Measurements from ENCODE around the gene MRPL36. TPM values are rescaled to one million over a fixed set of nuclear protein-coding genes. Genes with fewer than 3 reads are reported as not detected.
A peak's percentile ranks its signal among the peaks of the same experiment; 100 is the strongest.

MRPL36 gene
- total and polyA plus RNA-seq, 4 donors = 21.4 to 55.6 (median 40.3) TPM

DNA sequence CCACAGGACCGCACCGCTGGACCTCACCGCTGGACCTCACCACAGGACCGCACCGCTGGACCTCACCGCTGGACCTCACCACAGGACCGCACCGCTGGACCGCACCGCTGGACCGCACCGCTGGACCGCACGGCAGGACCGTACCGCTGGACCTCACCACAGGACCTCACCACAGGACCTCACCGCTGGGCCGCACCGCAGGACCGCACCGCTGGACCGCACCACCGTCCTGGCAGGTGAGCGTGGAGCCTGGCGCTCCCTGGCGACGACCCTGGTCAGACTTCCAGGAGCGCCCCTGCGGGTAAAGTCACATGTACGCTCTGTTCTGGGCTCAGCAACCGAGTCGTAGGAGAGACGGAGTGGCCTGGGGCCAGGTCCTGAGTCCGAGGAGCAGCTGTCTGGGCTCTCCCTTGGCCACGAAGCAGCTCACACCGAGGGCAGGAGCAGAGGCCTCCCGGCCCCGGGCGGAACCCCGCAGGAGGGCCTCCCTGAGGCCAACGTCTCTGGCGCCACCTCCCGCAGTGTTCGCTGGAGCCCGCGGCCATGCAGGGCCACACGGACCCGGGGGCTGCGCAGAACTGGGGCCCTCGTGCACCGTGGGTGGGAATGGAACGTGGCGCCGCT, 30.5 kb downstream of the MRPL36 start:
- no peak overlapping the region for H3K4me3 ChIP-seq (ENCODE audit: low read depth, low read length)
- H3K9me3 ChIP-seq (ENCODE audit: control insufficient read depth, insufficient read depth, low read length) = no peaks in the 10 kb centered on the region
- no peak for DNase-seq (ENCODE audit: low read depth in 4 of 6, low spot score in 6 of 6)
- WGBS (ENCODE audit: insufficient coverage) = 96% methylated on average over 52 of the region's 54 CpGs
- no peak overlapping the region for H3K27ac ChIP-seq (ENCODE audit: low read depth, low read length)
- H3K36me3 ChIP-seq (ENCODE audit: control insufficient read depth, insufficient read depth, low read length) = no peaks in the 10 kb centered on the region
- H3K4me1 ChIP-seq (ENCODE audit: control insufficient read depth, insufficient read depth, low read length) = no peaks in the 10 kb centered on the region
- peaks cover 3% of the 10 kb centered on the region for H3K27me3 ChIP-seq (ENCODE audit: control insufficient read depth, insufficient read depth, low read length)

DNA sequence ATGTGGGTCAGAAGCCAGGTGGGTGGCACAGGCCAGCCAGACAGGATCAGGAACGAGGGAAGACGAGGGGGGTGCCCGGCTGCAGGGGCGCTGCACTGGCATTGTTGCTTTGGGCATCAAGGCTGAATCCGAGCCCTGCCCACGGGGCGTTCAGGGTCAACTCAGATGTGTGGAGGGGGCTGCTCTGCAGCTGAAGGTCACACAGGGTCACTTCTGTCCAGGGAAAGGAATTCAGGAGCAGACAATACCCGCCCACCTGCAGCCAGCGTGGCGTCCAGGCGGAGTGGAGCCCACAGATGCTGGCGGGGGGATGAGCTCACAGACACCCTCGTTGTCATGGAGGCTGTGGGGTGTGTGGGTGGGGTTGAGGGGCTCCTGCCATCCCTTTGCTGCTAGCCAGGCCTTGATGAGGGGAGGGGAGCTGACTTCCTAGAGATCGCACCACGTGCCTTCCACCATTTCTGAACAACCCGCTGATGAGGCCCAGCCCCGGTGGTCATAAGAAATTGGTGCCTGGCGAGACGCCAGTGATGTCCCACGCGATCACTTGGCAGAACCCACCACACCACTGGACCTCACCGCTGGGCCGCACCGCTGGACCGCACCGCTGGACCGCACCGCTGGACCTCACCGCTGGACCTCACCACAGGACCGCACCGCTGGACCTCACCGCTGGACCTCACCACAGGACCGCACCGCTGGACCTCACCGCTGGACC, 31.2 kb downstream of the MRPL36 start:
- H3K4me3 ChIP-seq (ENCODE audit: low read depth, low read length) = no peak overlapping the region
- DNase-seq (ENCODE audit: low read depth in 4 of 6, low spot score in 6 of 6) = no peak
- no peak overlapping the region for H3K27ac ChIP-seq (ENCODE audit: low read depth, low read length)
- WGBS (ENCODE audit: insufficient coverage) = 93% methylated on average over 34 of the region's 35 CpGs
- peaks cover 3% of the 10 kb centered on the region for H3K27me3 ChIP-seq (ENCODE audit: control insufficient read depth, insufficient read depth, low read length)
- no peaks in the 10 kb centered on the region for H3K36me3 ChIP-seq (ENCODE audit: control insufficient read depth, insufficient read depth, low read length)
- no peaks in the 10 kb centered on the region for H3K4me1 ChIP-seq (ENCODE audit: control insufficient read depth, insufficient read depth, low read length)
- no peaks in the 10 kb centered on the region for H3K9me3 ChIP-seq (ENCODE audit: control insufficient read depth, insufficient read depth, low read length)

DNA sequence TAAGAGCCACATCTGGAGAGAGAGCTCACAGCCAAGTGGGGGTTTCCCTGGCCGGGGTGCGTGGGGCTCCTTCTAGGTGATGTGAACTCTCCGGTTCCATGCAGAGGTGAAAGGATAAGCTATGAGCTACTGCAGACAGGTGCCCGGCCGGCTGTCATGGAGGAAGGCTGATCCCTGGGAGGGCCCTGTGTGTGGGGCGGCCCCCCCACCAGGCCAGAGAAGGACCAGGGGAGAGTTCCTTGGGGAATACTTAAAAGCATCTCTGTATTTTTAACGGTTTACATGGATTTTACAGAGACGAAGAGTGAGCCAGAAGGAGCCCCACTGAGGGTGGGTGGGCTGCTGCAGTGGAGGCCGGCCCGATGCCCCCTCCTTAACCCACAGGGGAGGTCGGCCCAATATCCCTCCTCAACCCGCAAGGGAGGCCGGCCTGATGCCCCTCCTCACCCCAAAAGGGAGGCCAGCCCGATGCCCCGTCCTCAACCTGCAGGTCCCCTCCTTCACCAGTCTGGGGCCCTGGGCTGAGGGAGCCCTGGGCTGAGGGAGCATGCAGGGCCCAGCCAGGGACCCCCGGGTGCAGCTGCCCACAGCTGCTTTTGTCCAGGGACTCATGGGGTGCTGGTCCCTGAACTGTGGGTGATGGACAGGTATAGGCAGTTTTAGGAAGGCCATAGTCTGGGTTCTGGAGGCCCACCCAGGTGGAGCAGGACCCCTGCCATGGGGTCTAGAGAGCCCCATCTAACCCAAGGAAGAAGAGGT, 31.9 kb downstream of the MRPL36 start:
- 86% methylated on average over 10 of the region's 16 CpGs for WGBS (ENCODE audit: insufficient coverage)
- no peak for DNase-seq (ENCODE audit: low read depth in 4 of 6, low spot score in 6 of 6)
- Histone ChIP-seq H3K36me3 (ENCODE audit: control insufficient read depth, insufficient read depth, low read length) (no peaks in the 10 kb centered on the region), H3K4me3 (ENCODE audit: low read depth, low read length) (no peak overlapping the region), H3K27me3 (ENCODE audit: control insufficient read depth, insufficient read depth, low read length) (peaks cover 3% of the 10 kb centered on the region), H3K9me3 (ENCODE audit: control insufficient read depth, insufficient read depth, low read length) (no peaks in the 10 kb centered on the region), H3K27ac (ENCODE audit: low read depth, low read length) (no peak overlapping the region), H3K4me1 (ENCODE audit: control insufficient read depth, insufficient read depth, low read length) (no peaks in the 10 kb centered on the region)

DNA sequence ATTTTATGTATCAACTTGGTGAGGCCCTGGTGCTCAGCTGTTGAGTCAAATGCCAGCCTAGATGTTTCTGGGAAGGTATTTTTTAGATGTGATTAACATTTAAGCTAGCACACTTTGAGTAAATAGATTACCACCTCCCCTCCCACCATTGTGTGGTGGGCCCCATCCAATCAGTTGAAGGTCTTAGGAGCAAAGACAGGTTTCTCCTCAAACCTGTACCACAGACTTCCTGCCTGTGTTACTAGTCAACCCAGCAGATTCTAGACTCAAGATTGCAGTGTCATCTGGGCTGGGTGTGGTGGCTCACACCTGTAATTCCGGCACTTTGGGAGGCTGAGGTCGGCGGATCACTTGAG, 33.8 kb downstream of the MRPL36 start:
- DNase-seq (ENCODE audit: low read depth in 4 of 6, low spot score in 6 of 6) = no peak
- no peaks in the 10 kb centered on the region for H3K9me3 ChIP-seq (ENCODE audit: control insufficient read depth, insufficient read depth, low read length)
- H3K4me1 ChIP-seq (ENCODE audit: control insufficient read depth, insufficient read depth, low read length) = no peaks in the 10 kb centered on the region
- peaks cover 3% of the 10 kb centered on the region for H3K27me3 ChIP-seq (ENCODE audit: control insufficient read depth, insufficient read depth, low read length)
- H3K4me3 ChIP-seq (ENCODE audit: low read depth, low read length) = no peak overlapping the region
- H3K36me3 ChIP-seq (ENCODE audit: control insufficient read depth, insufficient read depth, low read length) = no peaks in the 10 kb centered on the region
- WGBS (ENCODE audit: insufficient coverage) = 94% methylated on average over 3 of the region's 3 CpGs
- no peak overlapping the region for H3K27ac ChIP-seq (ENCODE audit: low read depth, low read length)

DNA sequence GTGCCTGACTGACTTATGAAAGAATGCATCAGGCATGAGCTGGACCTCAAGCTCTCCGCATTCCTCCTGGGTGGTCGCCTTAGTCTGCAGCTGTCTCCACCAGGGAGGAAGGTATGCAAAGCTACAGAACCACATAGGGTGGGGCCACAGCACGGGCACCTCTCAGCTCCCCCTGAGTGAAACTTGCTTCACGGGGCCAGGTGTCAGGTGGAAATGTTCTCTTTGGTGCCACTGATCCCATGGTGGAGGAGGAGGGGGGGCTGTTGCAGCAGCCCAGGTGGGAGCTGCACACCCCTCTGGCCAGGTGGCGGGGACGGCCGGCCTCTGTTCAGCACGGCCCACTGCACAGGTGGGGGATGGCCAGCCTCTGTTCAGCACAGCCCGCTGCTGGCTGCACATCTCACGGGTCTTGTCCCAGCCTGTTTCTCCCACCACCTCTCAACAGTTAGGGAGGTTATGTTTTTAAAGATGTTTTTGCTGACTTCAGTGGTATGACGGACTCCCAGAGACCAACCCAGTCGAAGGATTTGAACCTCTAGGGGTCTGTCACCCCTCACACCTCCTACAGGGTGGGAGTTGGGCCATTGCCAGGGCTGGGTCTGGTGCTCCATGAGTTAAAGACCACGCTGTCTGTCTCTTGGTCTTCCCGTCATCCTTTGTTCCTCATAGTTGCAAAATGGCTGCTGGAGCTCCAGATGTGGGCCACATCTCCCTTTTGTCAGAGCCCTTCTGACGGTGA, 34.3 kb downstream of the MRPL36 start:
- no peak overlapping the region for H3K27ac ChIP-seq (ENCODE audit: low read depth, low read length)
- no peaks in the 10 kb centered on the region for H3K9me3 ChIP-seq (ENCODE audit: control insufficient read depth, insufficient read depth, low read length)
- no peaks in the 10 kb centered on the region for H3K4me1 ChIP-seq (ENCODE audit: control insufficient read depth, insufficient read depth, low read length)
- WGBS (ENCODE audit: insufficient coverage) = 78% methylated on average over 8 of the region's 15 CpGs
- H3K27me3 ChIP-seq (ENCODE audit: control insufficient read depth, insufficient read depth, low read length) = peaks cover 3% of the 10 kb centered on the region
- no peak for DNase-seq (ENCODE audit: low read depth in 4 of 6, low spot score in 6 of 6)
- H3K4me3 ChIP-seq (ENCODE audit: low read depth, low read length) = no peak overlapping the region
- no peaks in the 10 kb centered on the region for H3K36me3 ChIP-seq (ENCODE audit: control insufficient read depth, insufficient read depth, low read length)

DNA sequence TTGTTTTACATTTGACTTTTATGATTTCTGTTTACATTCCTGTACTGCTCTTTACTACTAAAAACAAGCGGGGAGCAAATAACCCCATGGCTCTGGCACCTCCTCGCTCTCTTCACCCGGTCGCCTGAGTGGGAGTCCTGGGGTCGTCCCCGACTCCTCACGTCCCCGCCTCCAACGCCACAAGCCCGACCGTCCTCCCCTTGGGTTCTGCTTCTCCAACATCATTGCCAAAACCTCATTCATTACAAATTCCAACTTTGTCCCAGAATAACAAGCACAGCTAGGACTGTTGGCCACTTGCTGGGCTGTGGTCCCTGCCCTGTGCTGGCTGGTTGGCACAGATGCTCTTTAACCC, 35.1 kb downstream of the MRPL36 start:
- H3K9me3 ChIP-seq (ENCODE audit: control insufficient read depth, insufficient read depth, low read length) = no peaks in the 10 kb centered on the region
- no peak overlapping the region for H3K27ac ChIP-seq (ENCODE audit: low read depth, low read length)
- peaks cover 3% of the 10 kb centered on the region for H3K27me3 ChIP-seq (ENCODE audit: control insufficient read depth, insufficient read depth, low read length)
- H3K4me3 ChIP-seq (ENCODE audit: low read depth, low read length) = no peak overlapping the region
- no peaks in the 10 kb centered on the region for H3K36me3 ChIP-seq (ENCODE audit: control insufficient read depth, insufficient read depth, low read length)
- no peaks in the 10 kb centered on the region for H3K4me1 ChIP-seq (ENCODE audit: control insufficient read depth, insufficient read depth, low read length)
- no peak for DNase-seq (ENCODE audit: low read depth in 4 of 6, low spot score in 6 of 6)
- 77% methylated on average over 11 of the region's 11 CpGs for WGBS (ENCODE audit: insufficient coverage)

DNA sequence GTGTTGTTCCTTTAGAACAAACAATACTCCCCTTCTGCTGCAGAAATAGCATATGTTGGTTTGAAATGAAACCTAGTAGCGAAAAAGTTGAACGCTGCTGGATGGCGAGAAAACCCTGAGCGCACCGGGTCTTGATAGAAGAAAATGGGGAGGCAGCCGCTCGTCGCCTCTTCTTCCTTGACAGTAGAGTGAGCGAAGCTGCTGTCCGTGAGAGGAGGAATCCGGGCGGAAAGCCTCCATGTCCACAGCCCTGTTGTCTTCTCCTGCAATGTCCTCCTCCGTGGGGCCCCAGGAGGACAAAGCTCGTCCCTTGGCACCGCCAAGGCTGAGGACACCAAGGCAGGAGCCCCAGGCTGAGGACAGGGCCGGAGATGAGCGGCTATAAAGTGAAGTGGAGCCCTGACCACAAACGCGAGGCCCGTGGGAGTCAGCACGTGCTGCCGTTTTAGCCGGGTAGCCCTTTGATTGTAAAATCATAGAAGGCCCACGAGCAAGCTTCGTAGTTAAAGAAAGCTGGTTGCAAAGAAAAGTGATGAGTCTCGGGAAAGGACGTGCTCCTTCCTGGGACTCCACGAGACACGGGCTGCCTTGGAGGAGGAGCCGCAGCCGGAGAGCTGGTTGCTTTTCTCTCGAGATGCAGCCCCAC, 35.6 kb downstream of the MRPL36 start:
- WGBS (ENCODE audit: insufficient coverage) = 85% methylated on average over 25 of the region's 32 CpGs
- DNase-seq (ENCODE audit: low read depth in 4 of 6, low spot score in 6 of 6) = no peak

DNA sequence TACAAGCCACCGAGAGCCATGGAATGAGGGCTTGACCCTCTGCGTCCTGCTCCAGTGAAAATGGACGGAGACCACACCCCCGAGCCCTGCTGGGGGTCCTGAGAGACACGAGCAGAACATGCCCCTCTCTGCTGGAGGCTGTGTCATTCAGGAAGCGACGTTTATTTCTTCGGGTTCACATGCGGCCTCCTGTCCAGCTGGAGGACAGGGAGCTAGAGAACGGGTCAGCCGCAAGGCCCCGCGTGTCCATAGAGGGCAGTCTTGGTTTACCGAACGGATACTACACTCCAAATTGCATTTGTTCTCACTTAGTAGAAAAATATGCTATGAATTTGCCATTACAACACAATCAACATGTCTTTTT, 36.1 kb downstream of the MRPL36 start:
- Histone ChIP-seq H3K4me3 (ENCODE audit: low read depth, low read length) (no peak overlapping the region), H3K36me3 (ENCODE audit: control insufficient read depth, insufficient read depth, low read length) (no peaks in the 10 kb centered on the region), H3K27ac (ENCODE audit: low read depth, low read length) (no peak overlapping the region), H3K4me1 (ENCODE audit: control insufficient read depth, insufficient read depth, low read length) (no peaks in the 10 kb centered on the region), H3K9me3 (ENCODE audit: control insufficient read depth, insufficient read depth, low read length) (no peaks in the 10 kb centered on the region), H3K27me3 (ENCODE audit: control insufficient read depth, insufficient read depth, low read length) (peaks cover 3% of the 10 kb centered on the region)
- DNase-seq (ENCODE audit: low read depth in 4 of 6, low spot score in 6 of 6) = peak in 2 of 6 donors; percentile 47 to 64
- WGBS (ENCODE audit: insufficient coverage) = 40% methylated on average over 9 of the region's 15 CpGs

More for the DNA sequence above, 35.6 kb downstream of the MRPL36 start:
- H3K36me3 ChIP-seq (ENCODE audit: control insufficient read depth, insufficient read depth, low read length) = no peaks in the 10 kb centered on the region
- no peaks in the 10 kb centered on the region for H3K9me3 ChIP-seq (ENCODE audit: control insufficient read depth, insufficient read depth, low read length)
- H3K27ac ChIP-seq (ENCODE audit: low read depth, low read length) = no peak overlapping the region
- H3K4me3 ChIP-seq (ENCODE audit: low read depth, low read length) = no peak overlapping the region
- H3K4me1 ChIP-seq (ENCODE audit: control insufficient read depth, insufficient read depth, low read length) = no peaks in the 10 kb centered on the region
- H3K27me3 ChIP-seq (ENCODE audit: control insufficient read depth, insufficient read depth, low read length) = peaks cover 3% of the 10 kb centered on the region

DNA sequence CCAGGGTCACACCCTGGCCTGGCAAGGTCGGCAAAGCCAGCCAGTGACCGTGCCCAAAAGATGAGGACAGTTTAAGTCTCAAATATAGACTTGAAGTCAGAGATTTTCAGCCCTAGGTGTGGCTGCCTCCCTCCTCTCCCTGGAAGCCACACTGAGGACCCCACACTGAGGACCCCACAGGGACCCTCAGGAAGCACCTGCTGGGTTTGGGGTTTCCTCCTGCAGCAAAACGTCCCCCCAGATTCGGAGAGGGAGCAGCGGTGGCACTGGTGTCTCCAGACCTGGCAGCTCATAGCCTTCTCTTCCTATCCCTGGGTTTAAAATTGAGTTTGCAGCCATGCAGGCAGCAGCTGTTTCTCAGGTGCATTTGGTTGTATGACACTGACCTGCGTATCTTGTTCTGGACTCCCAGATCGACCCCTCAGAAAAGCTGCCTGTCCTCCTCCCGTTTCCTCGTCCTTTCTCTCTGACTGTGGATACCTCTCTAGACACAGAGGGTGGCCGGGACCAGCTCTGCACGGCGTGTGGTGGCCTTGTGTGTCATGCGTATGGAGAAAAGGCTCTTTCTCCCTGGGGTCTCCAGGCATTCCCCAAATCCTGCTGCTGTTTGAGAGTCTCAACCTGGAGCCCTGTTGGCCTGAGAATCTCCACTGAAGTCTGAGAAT, 36.6 kb downstream of the MRPL36 start:
- no peak for DNase-seq (ENCODE audit: low read depth in 4 of 6, low spot score in 6 of 6)
- Histone ChIP-seq H3K27me3 (ENCODE audit: control insufficient read depth, insufficient read depth, low read length) (peaks cover 3% of the 10 kb centered on the region), H3K9me3 (ENCODE audit: control insufficient read depth, insufficient read depth, low read length) (no peaks in the 10 kb centered on the region), H3K27ac (ENCODE audit: low read depth, low read length) (no peak overlapping the region), H3K4me1 (ENCODE audit: control insufficient read depth, insufficient read depth, low read length) (no peaks in the 10 kb centered on the region), H3K4me3 (ENCODE audit: low read depth, low read length) (no peak overlapping the region), H3K36me3 (ENCODE audit: control insufficient read depth, insufficient read depth, low read length) (no peaks in the 10 kb centered on the region)
- 79% methylated on average over 13 of the region's 13 CpGs for WGBS (ENCODE audit: insufficient coverage)
